OCI-LY7 (cell line): ENCODE results near the gene IVNS1ABP. TPM values are rescaled to one million over a fixed set of nuclear protein-coding genes. Genes with fewer than 3 reads are reported as not detected.

Experiments
- BruUV-seq: library from RNA; stranded (reverse); fragments of 400-500 nt; replicated peaks from 2 replicates; lab custom pipeline; 2021; lab: Mats Ljungman, UMichigan
- CTCF ChIA-PET: fragments of 300-600 bp; sonication (Branson Sonifier 250); formaldehyde crosslinking; loops from one replicate; lab custom pipeline; 2022; ENCODE audit warnings: antibody characterized with exemption; ENCODE audit not compliant: unreplicated experiment; lab: Charles Lee
- POLR2A ChIA-PET: fragments of 300-600 bp; sonication (Branson Sonifier 250); formaldehyde crosslinking; loops from one replicate; lab custom pipeline; 2022; ENCODE audit warnings: antibody characterized with exemption; lab: Charles Lee
- DNase-seq: peaks from one replicate; pipeline ENCODE4 v3.0.0-alpha.2; 2015; ENCODE audit warnings: low spot score
- H2AFZ ChIP-seq: fragments of 200-600 bp; sonication (generic), shearing (Covaris generic); 2 replicates; pipeline ENCODE4 v1.6.1; 2014; ENCODE audit warnings: mild to moderate bottlenecking, antibody characterized with exemption, low read length, moderate library complexity
- H3K27ac ChIP-seq: fragments of 200-600 bp; sonication (generic); 2 replicates; pipeline ENCODE4 v1.5.1; 2014; ENCODE audit warnings: mixed run types, low read depth, mild to moderate bottlenecking, moderate library complexity, low read length, inconsistent platforms; ENCODE audit not compliant: poor library complexity, severe bottlenecking
- H3K36me3 ChIP-seq: fragments of 200-600 bp; sonication (generic); 2 replicates; pipeline ENCODE4 v1.6.1; 2014; ENCODE audit warnings: mild to moderate bottlenecking, antibody characterized with exemption, low read length, moderate library complexity, mixed read lengths; ENCODE audit not compliant: insufficient read depth
- H3K4me1 ChIP-seq: fragments of 200-600 bp; sonication (generic); 2 replicates; pipeline ENCODE4 v1.5.1; 2014; ENCODE audit warnings: mild to moderate bottlenecking, low read length; ENCODE audit not compliant: insufficient read depth, poor library complexity, severe bottlenecking
- H3K4me2 ChIP-seq: fragments of 200-600 bp; sonication (generic); 2 replicates; pipeline ENCODE4 v1.6.1; 2014; ENCODE audit warnings: mild to moderate bottlenecking, low read length
- H3K4me3 ChIP-seq: fragments of 200-600 bp; sonication (generic); 2 replicates; pipeline ENCODE4 v1.5.1; 2014; ENCODE audit warnings: mild to moderate bottlenecking, low read depth, low read length; ENCODE audit not compliant: poor library complexity, severe bottlenecking
- H3K79me2 ChIP-seq: fragments of 200-600 bp; sonication (generic); 2 replicates; pipeline ENCODE4 v1.6.1; 2016; ENCODE audit warnings: low read depth, mild to moderate bottlenecking, low read length, moderate library complexity, mixed read lengths; ENCODE audit not compliant: insufficient read depth
- H3K9me2 ChIP-seq: fragments of 200-600 bp; sonication (generic); 2 replicates; pipeline ENCODE4 v1.6.1; 2016; ENCODE audit warnings: mild to moderate bottlenecking, low read length, mixed read lengths; ENCODE audit not compliant: insufficient read depth
- H3K9me3 ChIP-seq: fragments of 200-600 bp; sonication (generic); 2 replicates; pipeline ENCODE4 v1.6.1; 2014; ENCODE audit warnings: mild to moderate bottlenecking, mixed run types, low read length, mixed read lengths
- H4K20me1 ChIP-seq: fragments of 200-600 bp; sonication (generic); 2 replicates; pipeline ENCODE4 v1.6.1; 2014; ENCODE audit warnings: mild to moderate bottlenecking, antibody characterized with exemption, low read length, moderate library complexity, mixed read lengths; ENCODE audit not compliant: insufficient read depth
- CTCF ChIP-seq: fragments of 200-600 bp; sonication (generic); conservative IDR thresholded peaks from 2 replicates; pipeline ENCODE4 v1.5.1; 2014; ENCODE audit warnings: mild to moderate bottlenecking, antibody characterized with exemption, low read length, moderate library complexity, mixed read lengths
- EZH2phosphoT487 ChIP-seq: fragments of 200-600 bp; sonication (generic); IDR thresholded peaks from 2 replicates; pipeline ENCODE4 v1.6.1; 2018; ENCODE audit warnings: low read depth, borderline replicate concordance, mild to moderate bottlenecking, mixed run types, antibody characterized with exemption, low read length, moderate library complexity, mixed read lengths
- intact Hi-C: fragments of 100-400 bp; cut with micrococcal nuclease; formaldehyde crosslinking; loops from one replicate; pipeline ENCODE4 v1.10.0; 2022; ENCODE audit not compliant: unreplicated experiment
- total RNA-seq, 2 experiments: library from RNA; depleted of rRNA in 1 of 2; stranded (reverse); fragments of >200 nt in 1 of 2; shearing (Covaris generic) in 1 of 2; gene quantifications; 2 replicates each; pipeline ENCODE4 v1.2.3, GENCODE V29; 2014 to 2022

The IVNS1ABP gene
- total RNA-seq, 2 experiments from 2014 or later, result 54.0 to 74.0 TPM

GRCh38 chr1:185338719-185339622 is 21.9 kb upstream of the IVNS1ABP start:
- CTCF ChIA-PET, result interaction anchor here (0.7 kb wide), 1 partner anchor 21 kb away, joined by 3 read pairs; the partner anchor contains the start of gene IVNS1ABP
- DNase-seq, result peak; percentile 67
- Histone ChIP-seq H2AFZ (peak overlapping the region; percentile 21; the same call in 1 of the 2 replicates), H3K79me2 (no peaks in the 10 kb centered on the region), H3K4me1 (peaks cover 18% of the 10 kb centered on the region), H3K9me3 (no peaks in the 10 kb centered on the region), H3K36me3 (no peaks in the 10 kb centered on the region), H3K9me2 (no peaks in the 10 kb centered on the region), H3K4me2 (peak overlapping the region; percentile 54), H4K20me1 (no peaks in the 10 kb centered on the region), H3K4me3 (peak overlapping the region; percentile 5), H3K27ac (no peak overlapping the region)
- no TSS peak for BruUV-seq
- no peak for TF ChIP-seq CTCF
- TF ChIP-seq EZH2phosphoT487, result no peak
- POLR2A ChIA-PET, result interaction anchor here (1.0 to 1.3 kb wide), 2 partner anchors 21 to 22 kb away, joined by 4 to 6 read pairs; partner anchors contain the start of gene IVNS1ABP
- intact Hi-C loops, result no loop called here

- Histone ChIP-seq H3K4me1 (peaks cover 18% of the 10 kb centered on the region), H3K79me2 (no peaks in the 10 kb centered on the region), H3K4me3 (no peak overlapping the region), H4K20me1 (no peaks in the 10 kb centered on the region), H3K4me2 (no peak overlapping the region), H3K9me2 (no peaks in the 10 kb centered on the region), H3K36me3 (no peaks in the 10 kb centered on the region), H3K27ac (no peak overlapping the region), H2AFZ (no peak overlapping the region), H3K9me3 (no peaks in the 10 kb centered on the region)
- DNase-seq, result no peak
- intact Hi-C loops, result no loop called here
- POLR2A ChIA-PET, result interaction anchor here (0.6 to 1.7 kb wide), 3 partner anchors 12 to 111 kb away, joined by 3 read pairs; no protein-coding TSS in a partner anchor
- no peak for TF ChIP-seq EZH2phosphoT487
- no peak for TF ChIP-seq CTCF
- BruUV-seq, result no TSS peak
- CTCF ChIA-PET, result no interaction called here
Measured at GRCh38 chr1:185337246-185337645, 20.2 kb upstream of the IVNS1ABP start.

GRCh38 chr1:185334182-185334581 is 17.1 kb upstream of the IVNS1ABP start:
- H3K4me1 ChIP-seq, result peaks cover 10% of the 10 kb centered on the region
- H3K79me2 ChIP-seq, result no peaks in the 10 kb centered on the region
- H3K27ac ChIP-seq, result no peak overlapping the region
- DNase-seq, result no peak
- H3K9me3 ChIP-seq, result no peaks in the 10 kb centered on the region
- intact Hi-C loops, result no loop called here
- no peaks in the 10 kb centered on the region for H4K20me1 ChIP-seq
- no peaks in the 10 kb centered on the region for H3K36me3 ChIP-seq
- H3K4me2 ChIP-seq, result no peak overlapping the region
- no peak overlapping the region for H2AFZ ChIP-seq
- TF ChIP-seq EZH2phosphoT487, result no peak
- no peak for TF ChIP-seq CTCF
- no peaks in the 10 kb centered on the region for H3K9me2 ChIP-seq
- H3K4me3 ChIP-seq, result no peak overlapping the region
- ChIA-PET CTCF (no interaction called here), POLR2A (no interaction called here)
- no TSS peak for BruUV-seq
